ENCODE measurements around the gene PRKCB.

Gene PRKCB

DNA sequence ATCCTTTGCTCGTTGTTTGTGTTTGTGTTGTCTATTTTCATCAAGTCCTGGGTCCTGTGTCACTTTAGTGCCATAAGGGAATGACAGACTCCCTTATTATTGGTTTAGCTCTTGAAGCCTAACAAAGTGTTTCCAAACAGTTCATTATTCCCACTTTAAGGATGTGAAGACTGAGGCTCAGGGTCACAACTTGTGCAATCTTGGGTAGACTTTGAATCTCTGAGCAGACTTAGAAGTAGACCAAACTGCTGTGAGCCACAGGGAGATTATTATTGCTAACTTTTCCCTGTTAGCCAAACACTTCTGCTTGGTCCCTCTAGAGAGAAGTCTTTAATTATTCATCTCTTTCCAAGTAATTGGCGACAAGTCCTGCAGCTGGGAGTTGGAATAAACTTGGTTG lies 31.8 kb downstream of the PRKCB start:
- DNase-seq = no peak

DNA sequence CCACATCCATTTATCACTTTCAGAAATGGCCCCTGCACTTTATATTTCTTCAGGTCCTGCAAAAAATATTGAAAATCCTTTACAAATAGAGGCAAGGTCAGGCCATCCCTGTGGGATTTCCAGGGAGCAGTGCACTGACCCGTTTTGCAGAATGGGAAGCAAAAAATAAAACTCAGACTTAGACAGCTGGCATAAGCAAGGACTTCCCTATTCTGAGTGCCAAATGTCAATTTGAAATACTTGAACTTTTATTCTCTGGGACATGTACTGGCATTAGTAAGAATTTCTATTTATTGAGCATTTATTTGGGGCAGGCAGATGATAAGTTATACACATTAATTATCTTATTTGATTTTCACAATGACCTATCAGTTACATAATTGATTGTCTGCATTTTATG lies 32.4 kb downstream of the PRKCB start:
- no peak for DNase-seq

DNA sequence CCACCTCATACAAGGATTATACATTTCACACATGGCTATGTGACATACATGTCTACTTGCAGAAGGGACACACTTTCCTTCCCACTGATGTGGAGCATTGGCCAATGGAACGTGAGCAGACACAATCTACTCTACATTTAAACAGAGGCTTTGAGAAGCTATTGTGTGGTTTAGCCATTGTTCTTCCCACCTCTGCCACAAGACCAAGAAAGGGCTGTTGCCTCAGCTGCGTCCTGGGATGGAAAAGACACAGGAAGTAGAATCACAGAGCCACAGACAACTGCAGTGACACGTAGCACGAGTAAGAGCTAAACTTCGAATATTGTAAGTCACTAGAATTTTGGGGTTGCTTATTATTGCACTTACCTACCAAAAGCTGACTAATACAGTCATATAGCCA lies 33.3 kb downstream of the PRKCB start:
- DNase-seq = no peak

DNA sequence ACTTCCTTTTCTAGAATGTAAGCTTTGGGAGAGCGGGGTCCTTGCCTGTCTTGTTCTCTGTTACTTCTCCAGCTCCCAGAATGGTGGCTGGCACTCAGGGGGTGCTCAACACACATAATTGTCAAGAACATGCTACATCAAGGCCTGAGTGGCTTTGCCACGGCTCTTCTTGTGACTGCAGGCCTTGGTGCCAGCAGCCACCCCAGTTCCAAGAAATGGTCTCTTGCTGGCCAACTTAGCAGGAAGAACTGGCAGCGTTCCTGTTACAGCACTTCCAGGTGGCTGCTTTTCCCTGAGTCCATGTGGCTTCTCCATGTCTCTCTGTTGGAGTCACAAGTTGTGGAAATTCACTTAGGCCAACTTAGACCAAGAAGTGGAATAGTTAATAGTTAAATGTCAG lies 36.1 kb downstream of the PRKCB start:
- no peak for DNase-seq

DNA sequence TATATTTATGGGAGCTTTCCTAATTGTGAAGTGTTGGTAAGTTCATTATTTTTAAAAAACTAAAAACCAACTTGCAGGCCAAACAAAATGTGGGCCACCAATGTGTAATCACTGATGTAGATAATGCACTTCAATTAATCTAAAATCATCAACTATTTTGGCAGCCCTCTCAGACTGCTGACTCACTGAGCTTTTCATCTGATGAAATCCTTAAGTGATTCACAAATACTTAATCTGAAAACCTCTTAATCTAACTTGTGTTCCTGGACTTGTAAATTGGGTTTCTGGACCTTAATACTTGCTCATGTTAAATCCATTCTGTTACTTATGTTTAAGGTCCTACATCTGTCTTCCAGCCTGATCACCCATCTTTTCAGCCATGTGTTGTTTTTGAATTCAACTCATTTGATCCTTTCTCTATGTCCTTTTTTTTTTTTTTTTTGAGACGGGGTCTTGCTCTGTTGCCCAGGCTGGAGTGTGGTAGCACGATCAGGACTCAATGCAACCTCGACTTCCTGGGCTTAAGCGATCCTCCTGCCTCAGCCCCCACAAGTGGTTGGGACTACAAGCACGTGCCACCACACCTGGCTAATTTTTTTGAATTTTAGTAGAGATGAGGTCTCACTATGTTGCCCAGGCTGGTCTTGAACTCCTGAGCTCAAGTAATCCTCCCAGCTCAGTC lies 39.0 kb downstream of the PRKCB start:
- DNase-seq = peak; percentile 50

DNA sequence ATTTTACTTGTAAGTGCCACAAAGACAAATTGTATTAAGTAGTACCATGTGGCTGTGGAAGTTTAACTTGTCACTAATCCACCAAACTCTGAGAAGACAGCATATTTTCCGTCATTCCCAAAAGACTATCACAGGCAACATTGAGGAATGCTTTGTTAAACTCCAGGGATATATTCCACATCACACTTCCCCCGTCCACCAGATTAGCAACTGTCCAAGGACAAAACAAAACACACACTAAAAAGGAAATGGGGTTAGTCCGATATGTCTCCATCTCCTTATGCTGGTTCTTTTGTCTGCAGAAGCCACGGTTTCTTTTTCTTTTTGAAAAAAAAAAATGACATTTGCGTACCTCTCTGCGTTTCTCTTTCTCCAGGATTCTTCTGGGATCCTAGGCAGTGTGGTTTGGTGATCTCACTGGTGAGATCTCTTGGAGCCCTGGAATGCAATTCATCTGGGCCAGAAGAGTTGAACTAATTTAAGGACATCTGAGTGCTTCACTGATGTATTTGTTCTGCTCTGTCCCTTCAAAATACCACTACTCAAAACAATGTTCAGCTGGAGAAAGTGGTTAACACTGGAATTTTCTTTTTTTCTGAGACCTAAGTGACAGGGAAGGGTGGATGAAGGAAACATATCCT lies 40.6 kb downstream of the PRKCB start:
- DNase-seq = no peak

DNA sequence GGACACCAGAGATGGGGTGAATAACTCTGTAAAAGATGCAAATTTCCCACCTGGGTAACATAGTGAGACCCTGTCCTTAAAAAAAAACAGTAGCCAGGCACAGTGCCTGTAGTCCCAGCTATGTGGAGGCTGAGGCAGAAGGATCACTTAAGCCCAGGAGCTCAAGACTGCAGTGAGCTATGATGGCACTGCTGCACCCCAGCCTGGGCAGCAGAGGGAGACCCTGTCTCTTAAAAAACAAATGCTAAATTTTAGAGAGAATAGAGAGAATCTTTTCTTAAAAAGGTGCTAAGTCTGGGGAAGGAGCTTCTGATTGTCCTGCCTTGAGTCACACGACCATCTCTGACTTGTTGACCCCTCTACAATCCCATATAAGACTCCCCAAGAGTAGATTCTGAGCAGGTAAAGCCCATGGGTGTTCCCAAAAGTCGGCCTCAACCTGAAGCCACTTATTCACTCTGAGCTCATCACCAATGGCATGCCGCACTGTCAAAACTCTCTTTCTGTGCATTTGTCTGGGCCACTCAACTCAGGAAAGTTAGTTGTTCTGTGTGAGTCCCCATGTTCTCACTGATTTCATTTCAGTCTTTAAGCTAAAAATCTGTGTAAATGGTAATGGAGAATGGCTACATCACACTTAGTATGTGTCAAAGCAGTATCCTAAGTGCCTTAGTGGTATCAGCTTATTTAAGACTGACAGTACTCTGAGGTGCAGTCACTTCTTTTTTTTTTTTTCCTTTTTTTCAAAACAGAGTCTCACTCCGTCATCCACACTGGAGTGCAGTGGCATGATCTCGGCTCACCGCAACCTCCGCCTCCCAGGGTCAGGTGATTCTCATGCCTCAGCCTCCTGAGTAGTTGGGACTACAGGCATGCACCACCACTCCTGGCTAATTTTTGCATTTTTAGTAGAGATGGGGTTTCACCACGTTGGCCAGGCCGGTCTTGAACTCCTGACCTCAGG lies 41.6 kb downstream of the PRKCB start:
- DNase-seq = peak; percentile 17

DNA sequence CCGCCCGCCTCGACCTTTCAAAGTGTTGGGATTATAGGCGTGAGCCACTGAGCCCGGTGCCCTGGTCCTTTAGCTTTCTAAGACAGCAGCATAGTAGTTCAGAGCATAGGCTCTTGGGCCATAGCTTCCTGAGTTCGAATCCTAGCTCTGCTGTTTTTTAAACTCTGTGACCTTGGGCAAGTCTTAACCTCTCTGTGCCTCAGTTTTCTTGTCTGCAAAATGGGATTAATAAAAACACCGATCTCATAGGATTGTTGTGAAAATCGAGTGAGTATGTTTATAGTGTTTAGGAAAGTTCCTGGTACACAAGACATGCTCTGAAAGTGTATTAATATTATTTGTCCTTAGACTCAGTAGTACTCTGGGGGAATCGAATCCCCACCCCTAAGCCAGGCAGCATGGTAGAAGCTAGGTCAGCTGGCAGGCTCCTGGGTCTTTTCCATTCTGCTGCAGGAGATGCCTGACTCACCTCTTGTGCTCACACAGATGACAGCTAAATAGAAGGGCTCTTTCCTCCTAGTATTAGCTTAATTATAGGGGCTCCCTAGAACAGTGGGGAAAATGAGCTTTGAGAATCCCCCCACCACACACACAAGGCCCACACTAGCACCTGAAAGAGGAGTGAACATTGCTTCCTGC lies 44.1 kb downstream of the PRKCB start:
- no peak for DNase-seq

DNA sequence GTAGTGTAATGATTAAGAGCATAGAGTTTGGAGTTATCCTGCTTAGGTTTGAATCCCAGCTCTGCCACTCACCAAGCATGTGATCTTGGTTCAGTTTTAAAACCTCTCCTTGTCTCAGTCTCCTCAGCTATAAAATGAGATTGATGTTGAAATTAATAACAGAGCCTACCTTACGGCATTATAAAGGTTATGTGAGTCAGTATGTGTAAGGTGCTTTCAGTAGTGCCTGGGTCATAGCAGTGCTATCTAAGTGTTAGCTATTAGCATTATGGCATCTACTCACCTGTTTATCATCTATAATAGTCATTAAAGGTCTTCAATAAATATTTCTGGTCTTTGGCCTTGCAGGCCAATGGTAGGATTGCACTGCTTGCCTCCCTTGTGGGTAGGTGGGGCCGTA lies 53.4 kb downstream of the PRKCB start:
- no peak for DNase-seq

DNA sequence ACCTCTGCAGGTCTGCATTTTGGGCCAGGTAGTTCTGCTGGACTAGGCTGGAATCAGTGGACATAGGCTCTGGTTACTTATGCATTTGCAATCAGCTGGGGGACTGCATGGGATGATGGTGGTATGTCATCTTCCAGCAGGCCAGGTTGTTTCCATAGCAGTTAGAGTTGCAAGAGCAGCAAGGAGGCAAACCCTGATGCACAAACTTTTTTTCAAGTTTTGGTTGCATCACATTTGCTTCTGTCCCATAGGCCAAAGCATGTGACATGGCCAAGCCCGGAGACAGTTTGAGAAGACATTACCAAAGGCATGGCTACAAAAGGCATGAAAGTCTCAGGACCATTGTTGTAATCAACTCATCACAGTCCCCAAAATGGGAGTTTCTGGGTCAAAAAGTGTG lies 58.2 kb downstream of the PRKCB start:
- no peak for DNase-seq

DNA sequence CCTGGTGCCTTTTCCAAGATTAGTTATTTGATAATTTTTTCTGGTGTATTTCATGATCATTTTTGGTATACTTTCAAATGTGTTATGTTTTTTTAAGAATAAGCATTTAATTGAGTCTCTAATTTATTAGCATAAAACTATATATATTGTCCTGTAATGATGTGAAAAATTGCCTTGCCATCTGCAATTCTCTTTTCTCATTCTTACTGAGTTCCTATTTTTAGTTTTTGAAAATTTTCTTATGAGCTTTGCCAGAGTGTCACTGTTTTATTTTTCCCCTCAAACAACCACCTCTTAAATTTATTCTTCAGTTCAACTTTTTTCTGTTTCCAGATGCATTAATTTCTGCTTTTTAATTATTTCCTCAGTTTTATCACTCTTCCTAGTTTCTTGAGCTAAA lies 59.3 kb downstream of the PRKCB start:
- DNase-seq = no peak

DNA sequence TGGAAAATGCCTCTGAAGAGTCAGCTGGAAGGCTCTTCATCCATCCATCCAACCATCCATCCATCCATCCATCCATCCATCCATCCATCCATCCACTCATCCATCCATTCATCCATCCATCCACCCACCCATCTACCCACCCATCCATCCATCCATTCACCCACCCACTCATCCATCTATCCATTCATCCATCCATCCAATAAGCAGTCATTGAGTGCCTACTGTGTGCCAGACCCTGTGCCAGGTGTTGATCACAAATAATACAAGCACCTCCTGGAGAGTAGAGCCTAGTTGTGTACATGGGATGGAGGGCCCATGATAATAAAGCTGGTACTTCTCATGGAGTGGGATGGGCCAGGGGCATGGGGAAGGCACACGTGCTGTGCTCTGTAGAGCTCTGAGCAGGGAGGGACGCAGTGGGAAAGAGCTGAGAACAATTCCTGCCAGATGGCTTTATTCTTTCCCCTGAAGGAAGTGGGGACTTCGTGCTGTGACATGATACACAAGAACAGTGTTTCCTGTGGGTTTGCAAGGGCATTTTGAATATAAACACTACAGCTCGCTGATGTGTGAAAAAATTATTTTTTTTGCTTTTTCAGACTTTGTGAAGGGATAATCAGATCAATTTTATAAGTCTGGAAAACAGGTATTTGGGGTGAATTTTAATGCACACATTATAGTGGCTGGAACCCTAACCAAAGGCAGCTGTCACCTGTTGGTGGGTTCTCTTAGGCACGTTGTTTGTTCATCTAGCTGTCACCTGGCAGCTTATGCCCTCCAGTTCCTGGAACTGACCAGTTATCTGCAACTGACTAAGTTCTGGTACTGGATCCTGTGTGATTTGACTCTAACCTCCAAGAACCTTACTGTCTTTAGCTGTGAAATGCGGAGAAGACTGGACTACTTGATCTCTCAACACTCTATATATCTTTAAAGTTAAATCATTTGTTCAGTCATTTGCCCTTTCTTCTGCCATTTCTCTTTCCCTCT lies 61.3 kb downstream of the PRKCB start:
- no peak for DNase-seq

DNA sequence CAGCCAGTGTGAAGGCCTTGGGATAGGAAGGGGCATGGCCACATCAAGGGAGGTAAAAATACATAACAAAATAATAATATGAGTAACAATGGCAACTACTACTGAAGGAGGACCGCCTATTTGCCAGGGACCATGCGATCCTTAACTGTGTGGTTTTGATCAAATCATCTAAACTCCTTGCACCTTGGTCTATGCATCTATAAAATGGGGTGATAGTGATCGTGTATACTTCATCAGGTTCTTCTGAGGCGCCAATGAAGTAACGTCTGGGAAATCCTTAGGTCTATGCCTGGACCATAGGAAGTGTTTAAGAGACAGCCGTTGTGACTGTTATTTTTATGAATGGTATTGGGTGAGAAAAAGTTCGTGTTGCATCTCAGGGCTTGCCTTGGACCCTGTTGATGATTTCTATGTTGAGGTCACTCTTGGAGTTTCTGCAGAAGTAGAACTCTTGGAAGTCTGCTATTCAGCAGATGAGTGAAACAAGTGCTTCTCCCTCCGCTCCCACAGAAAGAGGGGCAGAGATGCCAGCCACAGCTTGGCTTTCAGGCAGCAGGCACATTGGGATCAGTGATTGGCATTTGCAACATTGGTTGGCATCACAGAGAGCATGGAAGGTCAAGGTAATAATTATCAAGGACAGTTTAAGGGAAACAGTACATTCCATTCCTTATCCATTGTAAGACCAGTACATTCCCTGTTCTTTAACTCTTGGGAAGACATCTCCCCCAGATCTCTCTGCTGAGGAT lies 63.1 kb downstream of the PRKCB start:
- no peak for DNase-seq

DNA sequence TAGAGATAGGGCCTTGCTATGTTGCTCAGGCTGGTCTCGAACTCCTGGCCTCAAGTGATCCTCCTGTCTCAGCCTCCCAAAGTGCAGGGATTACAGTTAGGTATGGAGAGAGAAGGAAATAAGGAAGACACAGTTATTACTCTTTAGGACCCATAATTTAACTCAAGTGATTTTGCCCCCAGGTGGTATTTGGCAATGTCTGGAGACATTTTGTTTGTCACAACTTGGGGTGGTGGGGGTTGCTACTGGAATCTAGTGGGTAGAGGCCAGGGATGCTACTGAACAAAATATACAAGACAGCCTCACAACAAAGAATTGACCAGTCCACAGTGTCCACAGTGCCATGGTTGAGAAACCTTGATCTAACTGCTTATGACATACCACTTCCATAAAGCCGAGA lies 64.1 kb downstream of the PRKCB start:
- no peak for DNase-seq

DNA sequence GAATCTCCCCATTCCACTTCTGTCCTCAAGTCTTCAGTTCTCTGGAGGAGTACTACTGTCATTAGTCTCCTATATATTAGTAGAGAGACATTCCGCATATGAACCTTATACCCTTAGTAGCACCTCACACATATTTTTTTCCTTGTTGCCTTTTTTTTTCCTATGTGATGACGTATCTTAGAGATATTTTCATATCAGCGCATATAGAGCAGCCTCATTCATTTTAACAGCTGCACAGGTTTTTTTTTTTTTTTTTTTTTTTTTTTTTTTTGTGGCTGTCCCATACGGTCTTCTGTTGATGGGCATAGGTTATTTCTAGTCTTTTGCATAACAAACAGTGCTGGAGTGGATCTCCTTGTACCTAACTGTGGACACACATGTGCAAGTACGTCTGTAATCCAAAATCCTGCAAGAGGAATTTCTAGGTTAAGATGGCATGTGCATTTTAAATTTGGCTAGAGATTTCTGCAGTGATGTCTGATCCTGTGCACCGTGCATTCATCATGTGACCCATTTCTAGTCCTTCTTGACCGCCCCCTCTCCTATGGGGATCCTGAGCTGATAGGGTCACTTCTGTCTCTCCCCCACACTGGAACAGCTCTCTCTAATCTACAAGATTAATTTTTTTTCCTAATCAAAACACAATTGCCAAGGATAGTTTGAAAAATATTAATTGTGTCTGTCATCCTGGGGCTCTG lies 64.8 kb downstream of the PRKCB start:
- no peak for DNase-seq

DNA sequence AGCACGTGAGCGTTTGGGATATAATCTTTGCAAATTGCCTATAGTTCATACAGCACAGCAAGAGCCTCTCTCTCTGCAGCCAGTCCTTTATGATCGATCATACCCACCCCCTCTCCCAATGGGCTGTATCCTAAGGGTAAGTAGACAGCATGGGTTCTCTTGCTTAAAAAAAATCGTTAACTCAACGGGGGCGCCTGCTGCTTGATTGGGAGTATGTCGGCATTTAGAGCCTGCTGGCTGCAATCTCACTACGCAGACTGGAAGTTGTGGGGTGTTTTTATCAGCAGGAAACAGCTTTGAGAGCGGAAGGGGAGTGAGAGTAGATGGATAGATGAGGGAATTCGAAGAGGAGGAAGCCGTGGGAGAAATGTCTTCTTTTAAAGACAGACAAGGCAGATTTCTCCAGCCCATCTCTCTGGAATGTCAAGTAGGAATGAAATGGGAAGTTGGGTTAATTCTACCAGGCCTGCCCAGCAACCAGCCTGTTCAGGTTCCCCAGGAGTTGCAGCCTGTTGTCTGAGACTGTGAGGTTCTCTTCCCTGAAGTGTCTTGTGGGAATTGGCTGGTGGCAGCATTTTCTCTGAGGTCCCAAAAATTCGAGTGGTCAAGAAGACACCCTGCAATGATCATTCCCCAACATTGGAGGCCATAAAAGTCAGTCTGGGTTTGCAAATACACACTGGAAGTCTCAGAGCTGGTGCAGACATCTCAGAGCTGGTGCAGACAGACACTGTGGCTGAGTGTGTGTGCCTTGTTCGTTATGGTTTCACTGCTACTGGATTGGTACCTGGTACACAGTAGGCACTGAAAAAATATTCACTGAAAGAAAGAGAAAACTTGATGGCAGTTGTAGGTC lies 65.6 kb downstream of the PRKCB start:
- no peak for DNase-seq

DNA sequence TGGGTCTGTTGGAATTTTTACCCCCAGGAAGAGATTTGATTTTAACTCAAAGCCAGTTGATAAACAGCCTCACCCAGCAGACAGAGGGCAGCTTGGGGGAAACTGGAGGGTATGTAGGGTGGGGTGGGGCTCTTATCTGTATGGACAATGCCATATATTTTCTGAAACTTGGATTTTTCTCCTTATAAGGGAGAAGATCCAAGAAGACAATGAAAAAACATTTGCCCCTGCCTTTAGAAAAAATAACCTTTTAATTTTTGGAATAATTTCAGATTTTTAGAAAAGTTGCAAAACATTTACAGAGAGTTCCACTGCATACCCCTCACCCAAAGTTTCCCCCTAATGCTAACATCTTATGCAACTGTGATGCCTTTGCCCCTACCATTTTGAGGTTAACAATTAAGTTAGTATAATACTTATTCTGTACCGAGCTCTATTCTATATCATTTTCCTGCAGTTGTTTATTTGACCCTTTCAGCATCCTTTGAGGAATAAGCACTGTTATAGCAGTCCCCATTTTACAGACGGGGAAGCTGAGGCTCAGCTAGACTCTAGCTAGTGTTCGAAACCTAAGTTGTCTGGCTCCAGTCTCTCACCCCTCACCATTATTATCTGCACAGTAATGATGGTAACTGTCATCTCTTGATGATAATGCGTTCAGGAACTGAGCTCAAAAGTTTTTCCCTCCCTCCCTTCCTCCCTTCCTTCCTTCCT lies 66.4 kb downstream of the PRKCB start:
- no peak for DNase-seq

DNA sequence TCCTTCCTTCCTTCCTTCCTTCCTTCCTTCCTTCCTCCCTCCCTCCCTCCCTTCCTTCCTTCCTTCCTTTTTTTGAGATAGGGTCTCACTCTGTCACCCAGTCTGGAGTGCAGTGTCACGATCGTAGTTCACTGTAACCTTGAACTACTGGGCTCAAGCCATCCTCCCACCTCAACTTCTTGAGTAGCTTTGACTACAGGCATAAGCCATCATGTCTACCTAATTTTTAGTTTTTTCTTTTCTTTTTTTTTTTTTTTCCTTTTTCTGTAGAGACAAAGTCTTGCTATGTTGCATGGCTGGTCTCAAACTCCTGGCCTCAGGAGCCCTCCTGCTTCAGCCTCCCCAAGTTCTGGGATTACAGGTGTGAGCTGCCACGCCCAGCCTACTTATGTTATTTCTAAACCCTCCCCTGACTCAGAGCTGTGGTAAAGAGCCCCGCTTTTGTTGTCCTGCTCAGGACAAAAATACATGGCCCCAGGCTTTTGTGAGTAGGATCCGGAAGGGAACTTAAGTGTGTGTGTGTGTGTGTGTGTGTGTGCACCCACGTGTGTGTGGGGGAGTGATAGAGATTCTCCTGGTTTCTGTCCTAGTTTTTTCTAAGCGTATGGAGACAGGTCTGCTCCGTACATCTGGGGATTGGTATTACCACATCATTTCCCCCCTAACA lies 67.1 kb downstream of the PRKCB start:
- DNase-seq = no peak
